Nucleus accumbens (tissue), 56 donors: ENCODE measurements around the gene GRIK4.
"Not testable (repeated sequence)": the region's sequence is repeated elsewhere in the genome, so short reads cannot be mapped to it uniquely, and the experiment has no call there.

Source experiments
- DNase-seq, 56 donors: peaks; one replicate each; lab custom pipeline; 2025; lab: John Stamatoyannopoulos, UW

Gene GRIK4

DNA sequence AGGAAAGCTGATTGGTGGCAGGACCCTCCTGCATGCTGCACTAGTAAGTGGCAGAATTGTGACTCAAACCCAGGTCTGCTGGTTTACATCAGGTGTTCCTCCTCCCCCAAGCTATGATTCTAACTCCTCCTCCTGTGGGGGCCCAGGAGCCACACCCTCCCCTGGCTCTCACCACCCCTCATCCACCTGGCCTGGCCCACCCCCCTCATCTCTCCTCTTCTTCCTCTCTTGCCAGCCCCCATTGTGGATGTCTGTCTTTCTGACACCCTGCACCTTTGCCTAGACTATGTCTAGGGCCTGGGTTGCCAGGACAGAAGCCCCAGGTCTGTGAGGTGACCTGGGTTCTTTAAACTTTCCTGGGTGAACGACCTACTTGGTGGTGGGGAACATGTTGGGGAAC, 59.9 kb downstream of the GRIK4 start:
- no peak for DNase-seq

DNA sequence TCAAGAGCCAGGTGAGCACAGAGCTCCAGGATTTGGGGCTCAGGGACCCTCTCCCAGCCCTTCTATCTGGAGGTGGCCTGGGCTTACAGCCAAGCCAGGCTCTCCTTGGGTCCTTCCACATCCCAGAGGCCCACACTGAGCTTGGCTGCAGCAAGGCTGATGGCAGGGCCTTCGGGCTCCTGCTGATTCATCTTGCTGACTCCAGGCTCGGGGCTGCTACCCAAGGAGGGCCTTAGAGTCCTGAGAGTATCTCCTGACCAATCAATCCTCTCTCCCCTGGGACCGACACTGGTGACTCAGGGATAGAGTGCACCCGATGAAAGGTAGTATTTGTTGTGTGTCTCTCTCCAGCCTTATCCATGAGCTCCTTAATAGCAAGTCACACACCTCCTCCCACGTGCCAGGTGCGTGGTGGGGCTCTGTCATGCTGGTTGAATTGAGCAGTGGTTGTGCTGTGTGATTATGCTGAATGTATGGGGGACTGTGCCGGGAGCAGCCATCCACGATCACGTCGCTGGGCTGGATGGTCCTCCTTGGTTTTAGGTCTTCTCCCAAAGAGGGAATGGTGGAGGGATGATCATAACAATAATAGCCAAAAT, 62.3 kb downstream of the GRIK4 start:
- DNase-seq, result no peak

DNA sequence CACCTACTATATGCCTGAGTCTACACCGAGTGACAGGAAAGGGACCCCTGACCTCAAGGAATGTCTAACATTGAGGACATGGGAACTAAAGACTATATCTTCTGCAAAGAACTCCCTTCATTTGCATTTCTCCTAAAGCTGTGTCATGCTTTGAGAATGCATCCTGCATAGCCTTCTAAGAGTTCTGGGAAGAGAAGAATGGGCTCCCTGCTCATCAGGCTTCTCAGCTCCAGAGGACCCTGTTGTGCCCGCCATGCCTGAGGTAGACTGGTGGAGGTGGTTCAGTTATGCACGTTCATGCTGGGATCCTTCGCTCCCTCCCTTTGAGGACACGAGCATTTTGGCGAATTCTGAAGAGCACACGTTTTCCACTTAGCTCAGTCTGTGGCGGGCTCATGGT, 63.3 kb downstream of the GRIK4 start:
- no peak for DNase-seq

DNA sequence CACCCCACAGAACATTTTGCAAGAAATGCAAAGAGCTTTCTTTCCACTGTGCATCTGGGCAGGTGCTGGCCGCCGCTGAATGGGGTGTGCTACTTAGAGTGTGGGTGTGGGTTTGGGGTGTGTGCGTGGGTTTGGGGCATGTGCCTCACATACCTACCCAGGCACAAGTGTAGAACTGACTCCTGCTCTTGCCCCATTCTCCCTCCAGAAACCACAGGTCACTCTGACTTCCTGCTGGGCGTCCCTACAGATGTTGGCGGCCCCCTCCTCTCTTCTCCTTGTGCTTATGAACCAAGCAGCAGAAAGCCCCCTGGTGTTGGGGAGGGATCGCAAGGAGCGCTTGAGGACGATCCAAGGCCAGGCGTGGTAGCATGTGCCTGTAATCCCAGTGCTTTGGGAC, 63.9 kb downstream of the GRIK4 start:
- DNase-seq, result no peak

DNA sequence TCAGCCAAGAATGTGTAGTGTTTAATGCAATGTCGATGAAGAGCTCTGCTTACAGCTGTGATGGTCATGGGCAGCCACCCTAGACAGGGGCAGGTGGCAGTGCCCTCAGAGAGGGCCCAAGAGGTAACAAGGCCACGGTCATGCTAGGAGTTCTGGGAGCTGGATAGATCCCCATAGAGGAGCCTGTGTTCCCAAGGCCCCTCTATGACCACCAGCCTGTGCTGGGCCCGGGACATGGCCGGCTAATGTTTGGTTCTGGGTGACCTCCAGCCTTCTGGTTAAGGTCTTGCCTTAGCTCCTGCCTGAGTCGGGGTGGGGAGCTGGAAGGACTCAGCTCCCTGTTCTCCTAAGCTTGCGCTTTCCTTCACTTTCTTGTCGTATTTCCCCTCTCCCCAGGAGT, 65.1 kb downstream of the GRIK4 start:
- no peak for DNase-seq

DNA sequence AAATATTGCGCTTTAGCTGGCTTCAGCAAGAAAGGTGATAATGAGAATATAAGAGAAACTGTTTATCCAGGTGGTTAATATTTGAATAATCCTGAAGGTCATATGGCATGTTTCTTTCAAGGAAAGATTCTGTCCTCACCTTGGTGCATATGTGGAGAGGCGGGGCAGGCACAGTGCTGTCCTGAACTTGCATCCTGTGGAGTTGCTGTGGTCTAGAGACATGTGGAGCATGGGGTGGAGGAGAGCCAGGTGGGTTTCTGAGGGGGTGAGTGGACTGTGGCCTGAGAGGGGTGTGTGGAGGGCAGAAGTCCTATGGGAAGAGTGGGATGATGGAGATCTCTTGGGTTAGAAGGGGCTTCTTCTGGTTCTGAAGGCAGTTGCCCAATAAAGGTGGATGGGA, 65.5 kb downstream of the GRIK4 start:
- no peak for DNase-seq

DNA sequence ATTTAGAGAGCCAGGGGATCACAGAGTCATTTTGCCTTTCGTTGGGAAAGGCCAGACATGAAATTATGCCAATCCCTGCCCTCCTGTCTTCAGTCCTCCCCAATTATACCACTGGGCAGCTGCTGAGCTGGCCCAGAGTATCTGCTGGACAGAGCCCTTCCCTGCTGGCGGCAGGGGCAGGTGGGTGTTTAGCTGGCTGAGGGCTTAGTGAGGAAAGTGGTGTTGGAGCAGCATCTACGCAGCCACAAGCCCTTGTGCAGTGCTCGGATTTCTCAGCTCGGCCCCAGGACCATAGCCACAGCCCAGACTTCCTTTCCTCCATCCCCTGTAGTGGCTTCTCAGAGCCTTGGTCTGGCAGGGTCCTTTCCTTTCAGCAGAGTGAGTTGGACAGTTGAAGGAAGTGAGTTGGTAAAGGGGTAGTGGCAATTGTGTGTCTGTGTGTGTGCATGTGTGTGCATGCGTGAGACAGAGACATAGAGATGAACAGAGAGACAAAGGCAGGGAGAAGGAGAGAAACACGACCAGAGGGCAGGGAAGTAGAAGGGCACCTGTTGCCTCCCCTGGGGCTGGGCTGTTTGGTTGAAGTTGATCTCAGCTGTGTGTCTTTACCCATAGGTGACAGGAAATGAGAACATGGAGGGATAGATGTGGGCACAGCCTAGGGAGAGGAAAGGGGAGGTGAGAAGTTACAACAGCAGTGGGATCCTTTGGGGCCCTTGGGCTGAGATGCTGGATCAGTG, 66.2 kb downstream of the GRIK4 start:
- DNase-seq, result no peak

DNA sequence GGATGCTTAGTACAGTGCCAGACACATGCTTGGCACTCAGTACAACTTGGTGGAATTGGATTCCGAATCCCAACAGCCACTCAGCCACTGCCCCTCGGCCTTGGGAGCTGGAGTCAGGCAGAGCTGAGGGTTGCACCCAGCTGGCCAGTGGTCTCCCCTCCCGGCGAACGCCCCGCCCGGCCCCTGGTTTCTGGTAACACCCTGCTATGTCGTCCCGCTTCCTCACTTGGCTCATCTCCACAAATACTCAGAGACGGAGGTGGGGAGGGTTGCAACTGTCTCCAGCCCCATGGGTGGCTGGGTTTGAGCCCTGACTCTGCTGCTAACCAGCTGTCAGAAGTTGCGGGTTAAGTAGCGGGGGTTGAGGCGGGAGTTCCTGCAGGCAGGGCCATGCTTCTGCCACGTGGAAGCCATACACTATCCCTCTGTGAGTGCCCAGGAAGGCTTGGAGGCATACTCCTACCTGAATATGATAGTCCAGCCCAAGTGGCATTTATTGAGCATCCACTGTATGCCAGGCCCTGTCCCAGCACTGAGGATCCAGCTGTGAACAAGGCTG, 67.1 kb downstream of the GRIK4 start:
- no peak for DNase-seq

DNA sequence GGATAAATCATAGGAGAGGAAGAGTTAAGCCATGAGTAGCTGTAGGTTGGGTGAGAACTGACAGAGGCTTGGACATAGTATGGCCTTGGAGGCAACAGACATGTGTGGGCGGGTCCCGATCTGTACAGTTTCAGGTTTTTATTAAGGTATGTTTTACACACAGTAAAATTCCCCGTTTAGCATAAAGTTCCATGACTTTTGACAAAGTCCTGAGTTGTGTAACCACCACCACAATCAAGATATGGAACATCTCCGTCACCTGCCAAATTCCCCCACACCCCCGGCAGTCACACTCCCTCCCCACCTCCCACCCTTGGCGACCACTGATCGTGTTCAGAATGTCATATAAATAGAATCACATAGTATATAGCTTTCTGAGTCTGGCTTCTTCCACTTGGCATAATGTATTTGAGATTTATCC, 68.1 kb downstream of the GRIK4 start:
- no peak for DNase-seq

DNA sequence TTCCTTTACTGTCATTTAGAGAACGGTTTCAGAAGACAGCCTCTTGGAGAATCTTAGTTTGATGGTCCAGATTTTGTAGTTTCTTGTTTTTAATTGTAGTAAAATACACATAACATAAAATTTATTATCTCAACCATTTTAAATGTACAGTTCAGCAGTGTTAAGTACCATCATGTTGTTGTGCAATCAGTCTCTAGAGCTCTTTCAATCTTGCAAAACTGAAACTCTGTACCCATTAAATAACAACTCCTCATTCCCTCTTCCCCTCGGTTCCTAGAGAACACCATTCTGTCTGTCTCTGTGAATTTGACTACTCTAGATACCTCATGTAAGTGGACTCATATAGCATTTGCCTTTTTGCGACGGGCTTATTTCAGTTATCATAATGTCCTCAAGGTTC, 69.8 kb downstream of the GRIK4 start:
- no peak for DNase-seq

DNA sequence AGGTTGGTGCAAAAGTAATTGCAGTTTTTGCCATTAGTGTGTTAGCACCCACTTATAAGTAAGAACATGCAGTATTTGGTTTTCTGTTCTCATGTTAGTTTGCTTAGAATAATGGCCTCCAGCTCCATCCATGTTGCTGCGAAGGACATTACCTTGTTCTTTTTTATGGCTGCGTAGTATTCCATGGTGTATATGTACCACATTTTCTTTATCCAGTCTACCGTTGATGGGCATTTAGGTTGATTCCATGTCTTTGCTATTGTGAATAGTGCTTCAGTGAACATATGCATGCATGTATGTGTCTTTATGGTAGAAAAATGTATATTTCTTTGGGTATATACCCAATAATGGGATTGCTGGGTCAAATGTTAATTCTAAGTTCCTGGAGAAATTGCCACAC, 71.0 kb downstream of the GRIK4 start:
- DNase-seq, result not testable (repeated sequence)

DNA sequence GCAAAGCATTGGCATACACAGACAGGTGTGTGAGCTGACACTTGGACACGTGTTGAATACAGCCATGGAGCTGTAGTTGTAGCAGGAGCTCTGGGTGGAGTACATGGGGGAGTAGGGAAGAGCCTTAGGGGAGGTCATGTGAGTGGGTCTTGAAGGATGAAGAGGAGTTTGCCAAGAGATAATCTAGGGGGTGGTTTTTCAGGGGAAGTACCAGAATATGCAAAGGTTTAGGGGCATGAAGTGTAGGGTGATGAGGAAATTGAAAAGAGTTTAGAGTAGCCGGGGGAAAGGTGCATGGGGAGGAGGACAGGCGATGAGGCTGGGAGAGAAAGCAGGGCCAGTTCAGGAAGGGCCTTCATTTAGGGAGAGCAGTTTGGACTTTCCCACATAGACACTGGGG, 74.5 kb downstream of the GRIK4 start:
- no peak for DNase-seq

DNA sequence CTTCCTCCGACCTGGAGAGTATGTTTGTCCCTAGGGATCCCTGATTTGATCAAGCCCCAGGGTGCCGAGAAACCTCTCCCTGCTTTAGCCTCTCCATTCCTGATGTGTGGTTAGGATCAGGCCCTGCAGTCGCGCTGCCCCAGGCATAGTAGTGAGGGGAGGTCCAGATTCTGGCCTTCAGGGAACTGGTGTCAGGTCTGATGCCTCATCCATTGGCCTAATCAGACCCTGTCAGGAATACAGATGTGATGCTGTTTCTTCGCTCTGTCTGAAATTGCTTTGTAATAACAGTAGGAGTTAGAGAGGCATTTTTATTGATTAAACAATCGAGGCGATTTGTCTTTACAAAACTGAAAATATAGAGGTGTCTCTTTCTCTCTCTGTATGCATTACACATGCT, 75.2 kb downstream of the GRIK4 start:
- no peak for DNase-seq

DNA sequence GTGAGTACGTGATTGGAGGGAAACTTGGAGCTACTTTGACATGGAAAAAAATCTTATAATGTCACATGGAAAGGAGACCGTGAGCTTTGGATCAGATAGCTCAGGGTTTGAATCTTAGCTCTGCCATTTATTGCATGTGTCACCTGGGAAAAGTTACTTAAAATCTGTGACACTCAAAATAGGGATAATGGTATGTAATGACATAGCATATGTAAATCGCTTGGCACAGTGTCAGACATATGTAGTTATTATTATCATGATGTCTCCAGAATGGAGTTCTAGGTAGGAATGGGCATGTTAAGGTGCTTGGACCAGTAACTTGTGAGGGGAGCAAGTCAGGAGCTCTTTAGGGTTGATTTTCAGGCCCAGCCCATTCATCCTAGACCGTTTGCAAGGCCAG, 75.8 kb downstream of the GRIK4 start:
- no peak for DNase-seq

DNA sequence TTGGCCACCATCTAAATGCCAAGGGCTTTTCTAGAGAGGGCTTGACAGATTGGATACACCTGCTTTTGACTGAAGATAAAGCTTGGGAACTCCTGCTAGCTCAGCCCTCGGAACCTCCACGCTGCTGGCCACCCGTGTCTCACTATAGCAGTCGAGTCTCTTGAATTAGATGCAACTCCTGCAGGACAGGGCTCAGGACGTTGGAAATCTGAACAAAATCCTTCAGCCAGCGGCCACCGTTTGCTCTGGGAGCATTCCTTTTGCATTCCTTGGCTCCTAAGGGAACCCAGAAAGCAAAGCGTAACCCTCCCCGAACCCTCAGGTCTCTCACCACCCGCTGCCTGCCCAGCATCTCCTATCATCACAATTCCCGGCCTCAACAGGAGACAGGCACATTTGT, 77.8 kb downstream of the GRIK4 start:
- DNase-seq, result no peak

DNA sequence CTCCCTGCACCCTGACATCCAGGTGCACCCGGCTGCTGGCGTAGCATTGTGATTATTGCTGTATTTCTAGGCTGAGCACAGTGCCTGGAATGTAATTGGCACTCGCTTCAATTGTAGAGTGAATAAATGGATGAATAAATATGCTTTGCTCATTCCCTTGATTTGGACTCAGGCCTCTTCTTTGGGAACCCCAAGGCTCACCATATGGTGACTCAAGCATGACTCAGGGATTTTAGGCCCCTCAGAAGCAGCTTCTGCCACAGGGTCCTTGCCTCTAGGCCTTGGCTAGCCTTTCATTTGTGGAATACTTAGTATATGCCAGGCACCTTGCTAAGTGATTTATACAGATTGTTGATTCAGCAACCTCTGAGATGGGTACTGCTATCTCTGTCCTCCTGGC, 78.9 kb downstream of the GRIK4 start:
- no peak for DNase-seq

DNA sequence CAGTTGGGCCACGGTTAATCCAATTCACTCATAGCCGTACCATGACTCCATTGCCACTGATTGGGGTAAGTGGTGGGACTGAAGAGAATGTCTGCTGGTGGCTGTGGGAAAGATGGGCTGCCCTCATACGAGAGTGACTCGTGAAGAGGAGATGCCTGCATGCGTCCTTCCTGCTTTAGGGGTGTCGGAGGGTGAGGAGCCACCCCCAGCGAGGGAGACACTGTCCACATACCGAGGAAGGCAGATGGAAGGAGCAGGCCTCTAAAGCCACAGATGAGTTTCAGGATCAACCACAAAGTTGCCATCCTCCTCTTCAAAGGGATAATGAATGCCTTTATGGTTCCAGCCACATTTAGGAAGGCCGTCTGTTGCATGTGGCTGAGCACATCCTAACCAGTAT, 83.2 kb downstream of the GRIK4 start:
- DNase-seq, result no peak

DNA sequence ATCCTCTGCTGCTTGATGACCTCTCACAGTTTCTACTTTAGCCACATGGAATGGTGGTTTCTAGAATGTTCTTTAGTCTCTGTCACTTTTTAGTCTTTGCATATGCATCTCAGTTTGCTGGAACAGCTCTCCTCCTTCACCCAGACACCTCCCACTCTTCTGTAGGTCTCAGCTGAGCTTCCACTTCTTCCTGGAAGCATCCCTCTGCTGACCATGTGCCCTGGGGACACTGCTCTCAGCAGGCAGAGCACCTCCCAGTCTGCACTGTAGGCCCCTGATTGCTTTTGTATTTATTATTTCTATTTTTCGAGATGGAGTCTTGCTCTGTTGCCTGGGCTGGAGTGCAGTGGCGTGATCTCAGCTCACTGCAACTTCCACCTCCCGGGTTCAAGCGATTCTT, 84.0 kb downstream of the GRIK4 start:
- no peak for DNase-seq

DNA sequence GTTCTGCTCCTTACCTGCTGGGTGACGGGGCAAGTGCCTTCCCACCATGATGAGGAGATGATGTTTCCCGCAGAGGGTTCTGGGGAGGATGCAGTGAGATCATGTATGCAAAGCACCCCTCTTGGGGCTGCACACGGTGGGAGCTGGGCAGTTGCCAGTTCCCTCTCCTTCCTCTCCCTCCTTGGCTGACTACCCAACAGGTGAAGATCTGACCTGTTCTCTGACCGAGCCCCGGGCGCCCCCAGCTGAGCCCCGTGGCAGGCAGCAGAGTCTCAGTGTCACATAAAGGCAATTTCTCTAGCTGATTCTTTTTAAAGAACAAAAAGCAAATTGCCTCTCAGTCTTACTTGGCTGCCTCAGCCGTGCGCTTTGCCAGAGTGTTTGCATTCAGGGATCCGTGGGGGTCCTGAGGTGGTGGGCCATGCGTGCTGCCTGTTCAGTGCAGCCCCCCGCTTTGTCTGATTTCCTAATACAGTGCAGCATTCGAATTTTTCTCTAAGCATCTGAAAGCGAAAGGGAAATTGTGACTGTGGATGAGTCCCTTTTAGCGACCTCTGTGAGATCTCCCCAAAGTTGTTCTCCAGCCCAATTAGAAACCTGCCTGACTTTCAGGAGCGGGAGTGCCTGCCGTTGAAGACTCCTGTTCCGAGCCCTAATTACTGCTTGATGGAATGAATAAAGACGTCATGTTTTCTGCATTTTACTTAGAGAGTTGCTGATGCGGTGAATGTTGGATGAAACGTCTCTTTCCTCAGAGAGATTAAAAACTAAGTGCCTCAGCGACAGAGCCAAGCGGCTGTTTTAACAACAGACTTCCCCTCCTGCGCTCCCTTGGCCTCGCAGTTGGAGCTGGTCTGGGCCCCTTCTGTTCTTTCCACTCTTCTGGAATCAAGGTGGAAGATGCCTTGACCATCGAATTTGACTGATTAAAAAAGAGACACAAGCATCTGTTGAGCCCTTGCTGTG, 86.0 kb downstream of the GRIK4 start:
- no peak for DNase-seq

DNA sequence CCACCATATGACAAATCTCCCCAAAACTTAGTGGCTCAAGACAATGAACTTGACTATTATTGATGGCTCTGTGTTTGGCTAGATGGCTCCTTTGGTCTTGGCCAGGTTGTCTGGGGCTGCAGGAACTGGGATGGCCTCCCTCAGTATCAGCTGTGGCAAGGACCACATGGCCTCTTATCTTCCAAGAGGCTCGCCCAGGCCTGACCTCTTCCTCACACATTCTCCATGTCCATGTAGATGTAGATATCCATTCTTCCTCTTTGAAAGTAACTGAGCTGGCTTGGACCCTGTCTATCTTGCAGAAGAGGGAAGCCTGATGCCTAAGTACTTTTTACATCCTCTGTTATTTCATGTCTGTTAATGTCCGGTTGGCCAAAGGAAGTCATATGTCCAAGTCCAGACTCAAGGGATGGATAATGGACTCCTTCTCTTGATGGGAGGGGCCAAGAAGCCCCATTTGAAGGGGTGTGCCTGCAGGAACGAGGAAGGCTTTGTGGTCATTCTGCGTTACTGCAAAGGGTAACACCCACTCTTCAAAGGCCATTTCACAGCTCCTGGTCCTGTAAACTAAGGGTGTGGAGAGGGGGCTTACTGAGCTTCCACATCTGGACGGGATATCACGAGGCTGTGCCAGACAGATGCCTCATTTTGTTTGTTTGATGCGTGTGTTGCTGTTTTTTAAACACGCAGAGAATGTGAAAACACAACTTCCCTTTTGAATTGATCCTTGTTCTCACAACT, 87.1 kb downstream of the GRIK4 start:
- no peak for DNase-seq
